A549 (cell line): ENCODE measurements around the gene KCNQ1.

ENCODE experiments used
- CHD4 ChIP-seq: fragments of 200-600 bp; sonication (generic); IDR thresholded peaks from 2 replicates; pipeline ENCODE4 v1.6.1; 2016; ENCODE audit warnings: antibody characterized with exemption, mild to moderate bottlenecking, borderline replicate concordance
- JUN ChIP-seq, 2 experiments: fragments of >200 bp; sonication (Bioruptor Twin); formaldehyde crosslinking; IDR thresholded peaks; 2 replicates in 1 of 2; 3 replicates in 1 of 2; pipeline ENCODE4 v1.6.1; 2016 to 2017
- REST ChIP-seq: fragments of 200-600 bp; sonication (generic); IDR thresholded peaks from 2 replicates; pipeline ENCODE4 v1.6.1; 2016; ENCODE audit warnings: antibody characterized with exemption, mild to moderate bottlenecking, moderate library complexity

GRCh38 chr11:2881981-2882375 is 437.2 kb downstream of the KCNQ1 start:
- TF ChIP-seq CHD4 = no peak
- TF ChIP-seq JUN (IDR thresholded peaks at IDR 0.05) = no peak
- no peak for TF ChIP-seq REST
